NCI-H524 treated with DMSO at 0.1 percent for 48 hours (cell line): ENCODE data around the gene BLM.
"Not testable (repeated sequence)": the region's sequence is repeated elsewhere in the genome, so short reads cannot be mapped to it uniquely, and the experiment has no call there.

ENCODE experiments used
- DNase-seq: peaks from one replicate; lab custom pipeline; 2025; lab: John Stamatoyannopoulos, UW

Gene BLM

DNA sequence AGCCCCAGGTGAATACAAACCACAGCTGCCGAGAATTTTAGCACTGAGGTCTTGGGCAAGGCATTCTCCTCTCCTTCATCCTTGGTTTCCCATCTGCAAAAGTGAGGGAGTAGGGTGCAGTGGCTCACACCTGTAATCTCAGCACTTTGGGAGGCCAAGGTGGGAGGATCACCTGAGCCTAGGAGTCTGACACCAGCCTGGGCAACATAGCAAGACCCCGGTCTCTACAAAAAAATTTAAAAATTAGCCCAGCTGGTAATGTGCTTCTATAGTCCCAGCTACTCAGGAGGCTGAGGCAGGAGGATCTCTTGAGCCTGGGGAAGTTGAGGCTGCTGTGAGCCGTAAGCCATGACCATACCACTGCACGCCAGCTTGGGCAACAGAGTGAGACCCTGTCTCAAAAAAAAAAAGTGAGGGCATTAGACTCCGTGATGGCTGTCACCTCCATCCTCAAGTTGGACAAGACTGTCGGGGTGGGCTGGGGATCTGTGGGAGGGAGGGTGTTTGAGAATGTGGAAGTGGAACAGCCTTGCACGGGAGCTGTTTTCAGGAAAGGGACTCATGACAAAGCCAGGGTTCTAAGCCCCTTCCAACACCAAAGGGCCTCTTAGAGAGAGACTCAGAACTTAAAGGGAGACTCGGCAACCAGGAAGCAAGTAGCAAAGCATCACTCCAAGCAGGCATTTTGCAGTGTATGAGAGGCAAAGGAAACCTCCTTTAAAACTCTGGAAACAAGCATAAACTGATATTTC lies 105.2 kb downstream of the BLM start:
- DNase-seq, result no peak

DNA sequence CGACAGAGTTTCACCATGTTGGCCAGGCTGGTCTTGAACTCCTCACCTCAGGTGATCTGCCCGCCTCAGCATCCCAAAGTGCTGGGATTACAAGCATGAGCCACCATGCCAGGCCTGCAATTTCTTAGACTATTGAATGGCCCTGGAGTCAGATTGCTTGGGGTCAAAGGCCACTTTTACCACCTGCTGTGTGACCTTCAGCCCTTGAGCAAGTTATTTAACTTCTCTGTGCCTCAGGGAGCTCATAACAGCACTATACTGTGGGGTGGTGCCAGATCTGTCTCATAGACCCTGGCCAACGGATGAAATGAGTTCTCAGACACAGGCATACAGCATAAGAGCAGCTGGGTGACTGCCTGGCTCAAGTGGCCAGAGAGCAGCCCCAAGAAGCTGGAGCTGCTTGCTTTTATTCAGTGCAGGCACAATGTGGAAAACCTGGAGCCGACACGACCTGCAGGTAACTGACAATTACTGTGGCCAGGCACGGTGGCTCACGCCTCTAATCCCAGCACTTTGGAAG lies 106.4 kb downstream of the BLM start:
- DNase-seq, result no peak

DNA sequence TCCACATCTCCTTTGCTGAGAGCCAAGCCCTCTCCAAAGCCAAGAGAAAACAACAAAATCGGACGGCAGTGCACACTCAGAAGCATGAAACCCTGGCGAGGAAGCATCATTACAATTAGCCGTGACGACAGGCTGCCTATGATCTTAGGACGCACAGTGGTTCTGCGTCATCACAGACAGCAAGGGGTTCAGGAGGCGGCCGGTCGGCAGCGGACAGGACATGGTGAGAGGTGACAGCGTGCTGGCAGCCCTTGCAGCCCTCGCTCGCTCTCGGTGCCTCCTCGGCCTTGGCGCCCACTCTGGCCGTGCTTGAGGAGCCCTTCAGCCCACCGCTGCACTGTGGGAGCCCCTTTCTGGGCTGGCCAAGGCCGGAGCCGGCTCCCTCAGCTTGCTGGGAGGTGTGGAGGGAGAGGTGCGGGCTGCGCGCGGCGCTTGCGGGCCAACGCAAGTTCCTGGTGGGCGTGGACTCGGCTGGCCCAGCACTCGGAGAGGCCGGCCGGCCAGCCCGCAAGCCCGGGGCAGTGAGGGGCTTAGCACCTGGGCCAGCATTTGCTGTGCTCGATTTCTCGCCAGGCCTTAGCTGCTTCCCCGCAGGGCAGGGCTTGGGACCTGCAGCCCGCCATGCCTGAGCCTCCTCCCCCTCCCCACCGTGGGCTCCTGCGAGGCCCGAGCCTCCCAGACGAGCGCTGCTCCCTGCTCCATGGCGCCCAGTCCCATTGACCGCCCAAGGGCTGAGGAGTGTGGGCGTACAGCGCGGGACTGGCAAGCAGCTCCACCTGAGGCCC lies 108.2 kb downstream of the BLM start:
- not testable (repeated sequence) for DNase-seq

DNA sequence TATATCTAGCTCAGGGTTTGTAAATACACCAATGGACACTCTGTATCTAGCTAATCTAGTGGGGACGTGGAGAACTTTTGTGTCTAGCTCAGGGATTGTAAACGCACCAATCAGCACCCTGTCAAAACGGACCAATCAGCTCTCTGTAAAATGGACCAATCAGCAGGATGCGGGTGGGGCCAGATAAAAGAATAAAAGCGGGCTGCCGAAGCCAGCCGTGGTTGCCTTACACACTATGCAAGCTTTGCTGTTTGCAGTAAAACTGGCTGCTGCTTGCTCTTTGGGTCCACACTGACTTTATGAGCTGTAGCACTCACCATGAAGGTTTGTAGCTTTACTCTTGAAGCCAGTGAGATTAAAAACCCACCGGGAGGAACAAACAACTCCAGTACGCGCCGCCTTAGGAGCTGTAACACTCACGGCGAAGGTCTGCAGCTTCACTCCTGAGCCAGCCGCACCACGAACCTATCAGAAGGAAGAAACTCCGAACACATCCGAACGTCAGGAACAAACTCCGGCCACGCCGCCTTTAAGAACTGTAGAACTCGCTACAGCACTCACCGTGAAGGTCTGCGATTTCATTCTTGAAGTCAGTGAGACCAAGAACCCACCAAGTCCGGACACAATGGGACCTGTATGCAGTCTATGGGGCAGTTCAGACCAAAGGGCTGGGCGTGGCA lies 109.2 kb downstream of the BLM start:
- not testable (repeated sequence) for DNase-seq

DNA sequence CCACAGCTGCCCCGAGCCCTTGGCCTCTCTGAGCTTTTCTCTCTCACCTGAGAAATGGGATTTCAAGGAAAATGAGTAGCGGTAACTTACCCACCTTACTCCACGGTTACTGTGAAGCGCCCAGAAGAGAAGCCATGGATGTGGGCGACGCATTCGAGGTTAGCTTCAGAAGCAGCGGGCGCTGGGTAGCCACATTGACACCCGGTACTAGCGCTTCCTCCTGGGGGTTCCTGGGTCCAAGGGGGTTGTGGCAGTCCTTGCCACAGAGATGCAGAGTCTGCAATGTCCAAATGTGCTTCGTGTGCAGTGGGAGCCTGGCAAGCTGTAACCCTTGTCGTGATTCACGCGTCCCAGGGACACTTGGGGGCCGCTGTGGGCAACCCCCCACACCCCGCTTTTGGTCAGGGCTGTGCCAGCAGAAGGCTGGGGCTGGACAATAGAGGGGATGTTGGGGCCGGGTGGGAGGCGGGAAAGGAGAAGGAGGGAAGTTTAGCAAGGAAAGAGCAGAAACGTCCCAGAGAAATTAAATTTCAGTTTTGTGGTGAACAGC lies 109.8 kb downstream of the BLM start:
- no peak for DNase-seq

DNA sequence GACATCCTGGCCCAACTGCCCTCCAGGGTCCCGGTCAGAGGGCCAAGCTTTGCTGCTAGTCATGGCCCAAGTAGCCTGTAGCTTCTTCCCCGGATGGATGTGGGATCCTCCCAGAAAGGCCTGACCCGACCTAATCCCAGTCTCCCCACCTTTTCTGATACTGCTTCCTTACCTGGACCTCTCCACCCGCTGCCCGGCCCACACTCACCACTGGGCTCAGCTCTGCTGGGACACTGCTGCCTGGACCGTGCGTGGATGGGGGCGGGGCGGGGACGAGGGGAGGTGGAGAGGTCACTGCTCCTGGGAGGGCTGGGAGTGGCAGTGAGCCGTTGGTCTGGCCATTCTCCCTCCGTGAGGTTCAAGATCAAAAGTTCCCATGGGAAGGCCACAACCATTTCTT lies 111.0 kb downstream of the BLM start:
- no peak for DNase-seq

DNA sequence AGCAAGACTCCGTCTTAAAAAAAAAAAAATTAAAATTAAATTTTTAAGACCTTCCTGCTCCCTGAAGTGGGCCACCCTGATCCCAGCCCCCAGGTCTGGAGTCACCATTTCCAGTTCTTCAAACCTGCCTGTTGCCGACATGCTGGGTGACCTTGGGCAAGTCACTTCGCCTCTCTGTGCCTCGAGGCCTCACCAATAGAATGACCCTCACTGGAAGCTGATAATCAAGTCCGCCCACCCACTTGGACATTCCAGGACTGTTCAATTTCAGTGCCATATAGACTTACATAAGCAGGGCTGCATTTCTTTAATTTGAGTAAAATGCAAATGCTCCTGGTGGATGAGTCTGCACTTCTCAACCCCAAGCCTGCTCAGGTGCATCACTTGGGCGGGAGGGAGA lies 112.0 kb downstream of the BLM start:
- DNase-seq, result no peak

DNA sequence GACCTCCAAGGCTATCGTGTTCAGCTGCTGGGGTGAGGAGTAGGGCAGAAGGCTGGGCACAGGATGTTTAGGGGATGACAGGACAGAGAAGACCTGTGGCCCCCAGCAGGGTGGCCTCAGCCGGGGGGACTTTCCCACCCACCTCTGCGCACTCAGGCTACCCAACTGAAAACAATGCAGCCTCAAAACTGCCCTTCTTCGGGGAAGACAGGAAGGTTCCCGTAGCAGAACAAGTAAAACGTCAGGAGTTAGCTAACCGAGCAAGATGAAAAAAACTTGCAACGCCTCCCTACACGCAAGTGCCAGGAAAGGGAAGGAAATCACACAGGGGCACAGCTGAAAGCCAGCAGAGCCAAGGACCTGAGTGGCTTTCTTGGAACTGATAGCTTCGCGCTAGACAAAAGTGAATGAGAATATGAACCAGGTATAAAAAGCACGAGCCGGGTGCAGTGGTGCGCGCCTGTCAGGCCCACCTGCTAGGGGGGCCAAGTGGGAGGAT lies 112.8 kb downstream of the BLM start:
- DNase-seq, result no peak

DNA sequence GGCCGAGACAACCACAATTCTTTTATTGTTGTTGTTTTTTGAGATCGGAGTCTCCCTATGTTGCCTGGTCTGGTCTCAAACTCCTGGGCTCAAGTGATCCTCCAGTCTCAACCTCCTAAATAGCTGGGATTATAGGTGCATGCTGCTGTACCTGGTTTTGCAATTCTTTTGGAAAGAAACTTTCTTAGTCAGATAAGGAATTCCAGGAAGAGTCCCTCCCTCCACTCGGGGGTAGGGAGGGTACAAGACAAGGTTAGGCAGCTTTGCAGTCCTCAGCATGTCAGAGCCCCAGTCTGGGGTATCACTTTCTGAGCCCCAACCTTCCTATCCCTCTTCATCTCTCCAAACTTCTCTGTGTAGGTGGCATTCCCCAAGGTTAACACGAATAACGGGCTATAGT lies 117.5 kb downstream of the BLM start:
- no peak for DNase-seq

DNA sequence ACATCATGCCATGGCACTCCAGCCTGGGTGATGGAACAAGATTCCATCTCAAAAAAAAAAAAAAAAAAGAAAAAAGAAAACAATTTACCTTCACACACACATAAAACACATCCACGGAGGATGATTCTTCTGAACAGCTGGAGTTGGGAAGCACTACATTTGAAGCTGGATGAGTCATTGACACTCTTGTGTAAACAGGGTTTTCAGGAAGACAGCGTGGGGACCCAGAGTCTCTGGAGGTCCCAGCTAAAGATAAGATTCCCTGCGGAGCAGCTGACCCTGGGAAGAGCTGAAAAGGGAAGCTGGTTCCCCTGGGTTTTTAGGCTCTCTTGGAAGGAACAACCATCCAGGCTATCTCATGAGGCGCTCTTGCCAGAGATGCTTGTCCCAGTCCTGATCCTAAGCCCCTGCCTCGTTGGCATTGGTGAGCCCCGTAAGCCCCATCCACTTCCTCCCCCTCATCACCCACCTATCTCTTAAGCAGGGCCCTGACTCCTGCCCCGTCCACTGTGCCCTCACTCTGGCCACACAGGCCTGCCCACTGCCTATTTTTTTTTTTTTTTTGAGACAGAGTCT lies 119.2 kb downstream of the BLM start:
- DNase-seq, result no peak

DNA sequence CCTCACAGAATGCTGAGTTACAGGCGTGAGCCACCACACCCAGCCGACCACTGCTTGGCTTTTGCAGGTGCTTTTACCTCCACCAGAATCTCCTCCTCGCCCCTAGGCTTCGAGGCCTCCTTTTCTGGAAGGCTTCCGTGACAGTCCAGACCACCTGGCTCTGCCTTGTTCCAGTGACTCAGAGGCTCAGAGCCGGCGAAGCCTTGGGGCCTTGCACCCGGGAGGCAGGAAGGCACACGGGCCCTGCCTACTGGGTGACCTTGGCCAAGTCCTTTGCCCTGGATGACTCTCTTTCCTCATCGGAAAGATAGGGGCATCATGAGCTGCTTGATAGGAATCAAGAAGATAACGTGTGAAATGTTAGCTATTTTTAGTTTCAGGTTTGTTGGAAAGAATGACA lies 119.9 kb downstream of the BLM start:
- no peak for DNase-seq

DNA sequence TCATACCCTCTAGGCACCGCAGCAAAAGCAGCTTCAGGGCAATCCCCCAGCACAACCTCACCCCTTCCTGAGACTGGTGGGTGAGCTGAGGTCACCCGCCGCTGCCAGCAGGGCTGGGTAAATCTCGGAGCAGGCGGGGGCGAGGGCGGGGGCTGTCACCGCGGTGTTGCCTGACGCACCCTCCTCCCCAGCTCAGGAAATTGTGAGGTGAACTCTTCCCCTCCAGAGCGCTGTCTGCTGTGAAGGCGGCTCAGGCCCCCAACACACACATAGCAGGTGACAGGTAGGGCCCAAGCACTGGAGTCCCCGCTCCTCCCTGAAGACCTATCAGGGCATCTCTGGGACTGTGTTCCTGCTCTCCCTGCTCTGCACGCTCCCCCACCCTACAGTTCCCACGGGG lies 121.0 kb downstream of the BLM start:
- DNase-seq, result no peak

DNA sequence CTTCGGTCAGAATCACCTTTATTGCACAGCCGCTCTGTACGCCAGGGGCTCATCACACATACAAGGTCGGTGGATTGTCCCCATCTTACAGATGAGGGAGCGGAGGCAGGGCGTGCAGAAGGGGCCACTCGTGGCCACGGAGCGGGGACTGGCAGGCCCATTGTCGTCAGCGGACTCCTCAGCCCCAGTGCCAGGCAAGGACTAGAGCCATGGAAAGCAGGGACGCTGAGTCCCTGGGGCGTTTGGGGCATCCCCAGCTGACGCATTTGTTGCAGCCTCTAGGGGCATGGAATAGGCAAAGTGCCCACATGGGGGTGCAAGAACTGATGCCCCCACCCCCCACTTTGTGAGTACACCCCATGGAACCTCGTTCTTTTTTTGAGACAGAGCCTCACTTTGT lies 121.4 kb downstream of the BLM start:
- no peak for DNase-seq

DNA sequence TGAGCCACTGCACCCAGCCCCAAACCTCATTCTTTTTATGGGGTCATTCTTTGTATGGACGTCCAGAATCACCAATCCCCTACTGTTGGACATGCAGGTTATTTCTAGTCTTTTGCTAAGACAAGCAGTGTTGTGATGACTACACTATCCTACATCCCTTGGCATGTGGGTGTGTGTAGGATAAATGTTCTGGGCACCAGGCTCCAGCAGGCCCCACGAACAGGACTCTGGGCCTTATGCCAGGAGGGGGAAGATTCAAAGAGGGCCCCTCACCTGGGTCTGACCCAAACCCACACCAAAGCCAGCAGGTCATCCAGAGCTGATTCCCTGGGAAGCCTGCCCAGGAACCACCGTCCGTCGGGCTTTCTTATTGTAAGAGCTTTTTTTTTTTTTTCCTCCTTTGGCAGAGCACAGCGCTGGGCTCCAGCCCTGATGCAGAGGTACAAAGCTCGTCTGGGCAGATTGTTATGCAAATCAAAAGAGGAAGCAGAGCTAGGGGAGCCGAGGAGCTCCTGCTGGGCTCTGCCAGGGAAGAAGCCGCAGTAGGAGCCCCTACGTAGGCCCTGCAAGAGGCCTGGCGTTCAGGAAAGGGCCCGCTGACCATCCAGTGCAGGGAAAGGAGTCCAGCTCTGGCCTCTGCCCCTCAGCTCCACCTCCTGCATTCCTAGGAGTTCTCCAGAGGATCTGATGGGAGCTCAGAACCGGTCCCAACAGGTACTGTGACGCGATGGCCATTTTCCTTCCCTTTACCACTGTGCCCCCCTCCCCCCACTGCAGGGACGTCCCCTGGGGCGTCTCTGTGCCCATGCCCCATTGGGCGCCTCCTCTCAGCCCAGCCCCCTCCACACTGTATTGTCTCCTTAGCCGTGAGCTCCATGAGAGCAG lies 122.3 kb downstream of the BLM start:
- no peak for DNase-seq

DNA sequence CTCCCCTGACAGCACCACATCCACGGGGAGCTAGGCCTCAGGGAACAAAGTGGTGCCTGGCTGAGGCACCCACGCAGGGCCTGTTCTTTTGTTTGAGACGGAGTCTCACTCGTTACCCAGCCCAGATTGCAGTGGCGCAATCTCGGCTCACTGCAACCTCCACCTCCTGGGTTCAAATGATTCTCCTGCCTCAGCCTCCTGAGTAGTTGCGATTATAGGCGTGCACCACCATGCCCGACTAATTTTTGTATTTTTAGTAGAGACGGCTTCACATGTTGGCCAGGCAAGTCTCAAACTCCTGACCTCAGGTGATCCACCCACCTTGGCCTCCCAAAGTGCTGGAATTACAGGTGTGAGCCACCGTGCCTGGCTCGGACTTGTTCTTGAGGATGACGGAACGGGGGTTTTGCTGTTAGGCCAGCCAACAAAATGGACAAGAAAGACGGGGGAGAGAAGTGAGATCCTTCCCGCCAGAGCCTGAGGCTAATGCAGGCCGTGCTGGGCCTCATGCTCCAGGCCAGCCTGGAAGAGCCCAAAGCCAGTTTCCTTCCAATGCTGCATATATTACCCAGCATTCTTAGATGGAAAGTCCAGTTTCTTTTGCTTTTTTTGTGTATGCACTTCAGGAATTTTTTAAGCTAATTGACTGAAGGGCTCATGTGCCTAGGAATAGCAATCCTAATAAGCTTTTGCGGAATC lies 123.2 kb downstream of the BLM start:
- DNase-seq, result no peak

DNA sequence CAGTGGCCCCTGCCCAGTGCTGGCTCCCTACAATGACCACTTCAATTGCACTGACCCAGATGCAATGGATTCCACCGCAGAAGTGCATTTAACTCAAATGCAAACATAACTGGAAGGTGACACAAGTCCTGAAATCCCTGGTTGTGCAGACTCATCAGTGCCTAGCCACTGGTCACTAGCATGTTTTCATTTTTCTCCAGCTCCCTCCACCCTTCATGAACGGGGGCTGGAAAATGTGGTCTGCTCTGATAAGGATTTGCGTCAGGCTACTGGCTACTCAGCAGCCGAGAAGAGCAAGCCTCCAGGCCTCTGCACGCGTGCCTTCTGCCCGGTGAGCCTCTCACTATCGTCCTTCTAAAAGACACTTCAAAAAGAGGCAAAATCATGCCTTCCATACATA lies 123.8 kb downstream of the BLM start:
- no peak for DNase-seq

DNA sequence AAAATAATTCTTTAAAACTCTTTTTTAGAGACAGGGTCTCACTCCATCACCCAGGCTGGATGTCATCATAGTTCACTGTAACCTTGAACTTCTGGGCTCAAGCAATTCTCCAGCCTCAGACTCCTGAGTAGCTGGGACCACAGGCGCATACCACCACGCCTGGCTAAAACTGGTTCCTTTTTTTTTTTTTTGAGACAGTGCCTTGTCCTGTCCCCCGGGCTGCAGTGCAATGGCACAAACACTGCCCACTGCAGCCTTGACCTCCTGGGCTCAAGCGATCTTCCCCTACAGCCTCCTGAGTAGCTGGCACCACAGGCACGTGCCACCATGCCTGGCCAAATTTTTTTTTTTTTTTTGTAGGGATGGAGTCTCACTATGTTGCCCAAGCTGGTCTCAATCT lies 127.5 kb downstream of the BLM start:
- DNase-seq, result no peak

DNA sequence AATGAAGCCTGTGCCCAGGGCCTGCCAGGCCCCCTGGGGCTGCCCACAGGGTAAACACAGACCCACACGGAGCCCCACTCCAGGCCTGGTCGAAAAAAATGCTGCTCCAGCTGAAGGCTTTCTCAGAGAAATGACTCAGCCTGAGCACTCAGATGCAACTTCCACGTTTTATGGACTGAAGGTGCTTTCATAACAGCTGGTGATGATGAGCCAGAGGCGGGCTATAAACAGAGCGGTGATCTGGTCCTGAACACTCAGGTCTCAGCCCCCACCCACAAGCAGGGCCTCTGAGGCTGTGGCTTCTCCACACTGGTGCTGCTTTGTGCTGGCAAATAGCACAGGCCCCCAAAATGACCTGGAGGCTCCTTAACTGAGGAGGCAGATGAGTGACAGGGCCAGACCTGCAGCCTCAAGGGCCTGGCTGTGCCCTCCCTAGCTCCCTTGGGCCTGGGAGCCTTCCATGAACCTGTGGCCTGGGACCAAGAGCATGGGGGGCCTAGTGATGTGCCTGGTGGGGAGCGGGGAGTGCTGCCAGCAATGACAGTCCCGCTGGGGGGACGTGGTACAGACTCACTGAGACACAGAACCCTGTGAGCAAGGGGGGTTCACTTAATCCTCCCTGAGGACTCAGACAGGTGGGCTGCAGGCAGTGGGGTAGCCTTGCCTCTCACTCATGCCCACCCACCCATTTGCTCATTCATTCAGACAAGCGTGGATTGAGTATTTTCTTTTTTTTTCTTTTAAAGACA lies 128.2 kb downstream of the BLM start:
- no peak for DNase-seq

DNA sequence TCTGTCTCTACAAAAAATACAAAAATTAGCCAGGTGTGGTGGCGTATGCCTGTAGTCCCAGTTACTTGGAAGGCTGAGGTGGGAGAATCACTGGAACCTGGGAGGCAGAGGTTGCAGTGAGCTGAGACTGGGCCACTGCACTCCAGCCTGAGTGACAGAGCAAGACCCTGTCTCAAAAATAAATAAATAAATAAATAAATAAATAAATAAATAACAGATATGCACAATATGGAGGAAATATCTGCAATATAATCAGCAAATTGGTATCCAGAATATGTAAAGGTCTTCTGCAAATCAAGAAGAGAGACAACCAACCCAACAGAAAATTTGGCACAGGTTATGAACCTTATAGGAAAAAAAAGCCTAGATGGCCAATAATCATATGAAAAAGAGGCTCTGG lies 132.3 kb downstream of the BLM start:
- not testable (repeated sequence) for DNase-seq

DNA sequence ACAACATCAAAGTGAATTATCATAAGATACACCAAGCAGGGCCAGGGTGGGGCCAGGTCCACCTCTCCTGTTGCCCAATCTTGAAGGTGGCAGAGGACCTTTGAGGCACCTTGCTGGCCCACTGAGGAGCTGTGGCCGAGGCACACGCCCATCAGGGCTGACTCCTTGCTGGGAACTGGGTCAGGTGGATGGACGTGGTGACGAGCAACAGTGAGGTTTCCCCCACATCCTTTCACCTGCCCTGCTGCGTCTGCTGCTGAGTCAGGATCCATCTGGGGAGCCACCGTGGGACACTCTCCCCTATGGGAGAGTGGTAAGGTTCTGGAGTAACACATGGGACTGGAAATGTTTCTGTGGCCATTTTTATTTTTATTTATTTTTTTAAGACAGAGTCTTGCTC lies 134.0 kb downstream of the BLM start:
- DNase-seq, result no peak
